Colonic mucosa (tissue), 4 donors: ENCODE data around the gene SNX5. TPM values are rescaled to one million over a fixed set of nuclear protein-coding genes. Genes with fewer than 3 reads are reported as not detected.

Experiments used
- DNase-seq: peaks from one replicate; pipeline ENCODE4 v3.0.0-alpha.2; 2020
- H3K27ac ChIP-seq: fragments of 200-600 bp; one replicate; pipeline ENCODE4 v1.8.0; 2021
- H3K27me3 ChIP-seq: fragments of 200-600 bp; one replicate; pipeline ENCODE4 v1.8.0; 2021
- H3K36me3 ChIP-seq: fragments of 200-600 bp; one replicate; pipeline ENCODE4 v1.8.0; 2021
- H3K4me1 ChIP-seq: fragments of 200-600 bp; one replicate; pipeline ENCODE4 v1.8.0; 2021; ENCODE audit warnings: mild to moderate bottlenecking
- H3K4me3 ChIP-seq: fragments of 200-600 bp; one replicate; pipeline ENCODE4 v1.8.0; 2021
- H3K9ac ChIP-seq, 2 donors: one replicate each; pipeline ENCODE4 v1.7.0; 2013; ENCODE audit warnings: control low read depth in 2 of 2, low read depth in 2 of 2, low read length in 2 of 2
- H3K9me3 ChIP-seq: fragments of 200-600 bp; one replicate; pipeline ENCODE4 v1.8.0; 2021
- intact Hi-C: fragments of 100-400 bp; cut with DNase I; formaldehyde crosslinking; loops from one replicate; pipeline ENCODE4 v1.14.1; 2022
- total RNA-seq, 2 donors: library from RNA; stranded (reverse); fragmentation: NEBNext Ultra II Directional in 1 of 2; extraction: Animal tissue kit (Norgen Biotek cat#: 25700) in 1 of 2; gene quantifications; one replicate each; pipeline ENCODE4 v1.2.1, GENCODE V29; 2021
- TF ChIP-seq, protein P1 (sequence below): fragments of 200-600 bp; IDR thresholded peaks from one replicate; pipeline ENCODE4 v1.8.0; 2022; ENCODE audit warnings: antibody characterized with exemption, mild to moderate bottlenecking
- donor health status: healthy.
- donor health status: DM: no; HTN: no; CAD: no.
- donor health status: DM: no; HTN: no; CAD: no.

The SNX5 gene
- total RNA-seq, 2 donors from 2014 or later: 116 to 119 TPM

DNA sequence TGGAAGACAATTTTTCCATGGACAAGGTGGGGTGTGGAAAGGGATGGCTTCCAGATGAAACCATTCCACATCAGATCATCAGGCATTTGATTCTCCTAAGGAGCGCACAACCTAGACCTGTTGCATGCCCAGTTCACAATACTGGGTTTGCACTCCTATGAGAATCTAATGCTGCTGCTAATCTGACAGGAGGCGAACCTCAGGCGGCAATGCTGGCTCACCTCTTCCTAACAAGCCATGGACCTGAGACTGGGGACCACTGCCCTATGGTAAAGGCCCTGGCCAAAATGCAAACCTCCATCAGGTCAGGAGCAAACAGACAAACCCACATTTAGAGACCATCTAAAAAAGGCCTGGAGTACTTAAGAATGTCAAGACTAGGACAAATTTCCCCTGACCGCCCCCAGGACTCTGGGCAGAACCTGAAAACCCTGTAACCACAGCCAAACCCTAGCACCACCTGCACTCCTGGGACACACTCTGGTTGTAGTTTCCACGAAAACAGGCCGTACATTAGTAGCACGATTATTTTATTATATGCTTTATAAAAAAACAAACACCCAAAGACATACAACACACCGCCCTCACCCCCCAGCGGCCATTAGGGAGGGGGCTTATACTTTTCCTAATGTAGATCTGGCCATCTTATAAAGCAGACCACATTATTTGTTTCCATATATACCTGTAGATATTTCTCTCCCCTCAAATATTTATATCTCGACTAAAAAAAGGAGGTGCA lies 27.3 kb downstream of the SNX5 start:
- TF ChIP-seq, protein P1, sequence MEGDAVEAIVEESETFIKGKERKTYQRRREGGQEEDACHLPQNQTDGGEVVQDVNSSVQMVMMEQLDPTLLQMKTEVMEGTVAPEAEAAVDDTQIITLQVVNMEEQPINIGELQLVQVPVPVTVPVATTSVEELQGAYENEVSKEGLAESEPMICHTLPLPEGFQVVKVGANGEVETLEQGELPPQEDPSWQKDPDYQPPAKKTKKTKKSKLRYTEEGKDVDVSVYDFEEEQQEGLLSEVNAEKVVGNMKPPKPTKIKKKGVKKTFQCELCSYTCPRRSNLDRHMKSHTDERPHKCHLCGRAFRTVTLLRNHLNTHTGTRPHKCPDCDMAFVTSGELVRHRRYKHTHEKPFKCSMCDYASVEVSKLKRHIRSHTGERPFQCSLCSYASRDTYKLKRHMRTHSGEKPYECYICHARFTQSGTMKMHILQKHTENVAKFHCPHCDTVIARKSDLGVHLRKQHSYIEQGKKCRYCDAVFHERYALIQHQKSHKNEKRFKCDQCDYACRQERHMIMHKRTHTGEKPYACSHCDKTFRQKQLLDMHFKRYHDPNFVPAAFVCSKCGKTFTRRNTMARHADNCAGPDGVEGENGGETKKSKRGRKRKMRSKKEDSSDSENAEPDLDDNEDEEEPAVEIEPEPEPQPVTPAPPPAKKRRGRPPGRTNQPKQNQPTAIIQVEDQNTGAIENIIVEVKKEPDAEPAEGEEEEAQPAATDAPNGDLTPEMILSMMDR: no peak
- DNase-seq: peak; percentile 19
- Histone ChIP-seq H3K9me3 (no peaks in the 10 kb centered on the region), H3K36me3 (peaks cover 15% of the 10 kb centered on the region), H3K27ac (no peak overlapping the region), H3K4me3 (no peak overlapping the region), H3K4me1 (no peaks in the 10 kb centered on the region), H3K27me3 (no peaks in the 10 kb centered on the region), H3K9ac (no peak overlapping the region)
- intact Hi-C loops: no loop called here

DNA sequence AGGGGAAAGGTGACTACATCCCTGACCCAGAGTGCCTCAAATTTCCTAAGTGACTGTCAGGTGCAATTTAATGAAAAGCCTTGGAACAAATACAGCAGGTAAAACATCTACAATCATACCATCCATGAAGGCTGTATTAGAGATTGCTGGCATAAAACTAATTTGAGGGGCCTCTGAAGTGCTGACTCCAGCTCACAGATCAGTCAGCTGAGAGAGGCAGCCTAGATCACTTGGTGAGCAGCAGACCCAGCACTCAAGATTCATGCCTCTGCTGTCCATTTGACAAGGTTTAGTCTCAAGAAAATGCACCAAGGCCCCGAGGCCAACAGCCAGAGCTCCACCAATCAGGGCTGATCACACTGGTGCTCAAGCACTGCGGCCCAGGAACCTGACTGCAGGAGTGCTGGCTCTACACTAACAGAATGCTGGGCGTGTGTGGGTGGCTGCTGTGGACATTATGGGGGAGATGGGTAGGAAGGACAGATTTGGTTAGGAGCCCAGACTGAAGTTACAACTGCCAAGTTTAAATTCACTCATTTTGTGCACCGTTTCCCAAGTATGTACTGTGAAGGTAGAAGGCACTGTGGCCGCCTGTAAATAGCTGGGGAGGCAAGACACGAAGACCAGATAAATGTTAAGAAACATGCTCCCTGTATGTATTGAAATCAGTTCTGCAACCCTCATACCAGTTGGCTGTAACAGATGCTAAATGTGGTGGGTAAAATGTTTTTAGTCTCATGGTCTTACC lies 28.2 kb downstream of the SNX5 start:
- Histone ChIP-seq H3K27ac (no peak overlapping the region), H3K4me1 (no peaks in the 10 kb centered on the region), H3K27me3 (no peaks in the 10 kb centered on the region), H3K36me3 (peaks cover 10% of the 10 kb centered on the region), H3K9ac (no peak overlapping the region), H3K4me3 (no peak overlapping the region), H3K9me3 (no peaks in the 10 kb centered on the region)
- intact Hi-C loops: no loop called here
- no peak for DNase-seq
- TF ChIP-seq, protein P1: no peak

DNA sequence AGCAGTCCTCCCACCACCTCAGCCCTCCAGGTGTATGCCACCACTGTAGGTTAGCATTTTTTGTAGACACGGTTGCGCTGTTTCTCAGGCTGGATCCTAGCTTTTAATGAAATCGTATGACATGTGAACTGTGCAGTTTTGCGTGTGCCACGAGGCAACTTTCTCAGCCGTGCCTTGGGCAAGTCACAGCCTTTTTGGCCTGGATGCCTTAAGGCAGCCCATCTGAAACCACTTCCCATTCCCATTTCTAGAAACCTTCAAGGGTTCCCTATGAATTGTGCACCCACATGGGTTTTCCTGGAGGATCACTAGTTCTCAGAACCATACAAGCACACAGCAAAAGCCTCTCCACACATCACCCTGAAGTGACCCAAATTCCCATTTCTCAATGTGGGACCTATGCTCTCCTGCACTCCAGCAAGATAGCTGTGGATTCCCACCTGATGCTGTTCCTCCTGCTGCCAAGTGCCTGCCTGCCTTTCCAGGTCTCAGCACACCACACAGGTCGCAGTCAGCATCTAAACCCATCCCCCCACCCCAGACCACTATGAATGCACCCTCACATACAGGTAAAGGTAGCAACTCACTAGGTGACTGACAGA lies 28.9 kb downstream of the SNX5 start:
- Histone ChIP-seq H3K4me3 (no peak overlapping the region), H3K27ac (no peak overlapping the region), H3K9me3 (no peaks in the 10 kb centered on the region), H3K27me3 (no peaks in the 10 kb centered on the region), H3K4me1 (no peaks in the 10 kb centered on the region), H3K9ac (peak overlapping the region in 1 of 2 donors; percentile 62), H3K36me3 (peaks cover 10% of the 10 kb centered on the region)
- TF ChIP-seq, protein P1: no peak
- intact Hi-C loops: no loop called here
- DNase-seq: no peak

DNA sequence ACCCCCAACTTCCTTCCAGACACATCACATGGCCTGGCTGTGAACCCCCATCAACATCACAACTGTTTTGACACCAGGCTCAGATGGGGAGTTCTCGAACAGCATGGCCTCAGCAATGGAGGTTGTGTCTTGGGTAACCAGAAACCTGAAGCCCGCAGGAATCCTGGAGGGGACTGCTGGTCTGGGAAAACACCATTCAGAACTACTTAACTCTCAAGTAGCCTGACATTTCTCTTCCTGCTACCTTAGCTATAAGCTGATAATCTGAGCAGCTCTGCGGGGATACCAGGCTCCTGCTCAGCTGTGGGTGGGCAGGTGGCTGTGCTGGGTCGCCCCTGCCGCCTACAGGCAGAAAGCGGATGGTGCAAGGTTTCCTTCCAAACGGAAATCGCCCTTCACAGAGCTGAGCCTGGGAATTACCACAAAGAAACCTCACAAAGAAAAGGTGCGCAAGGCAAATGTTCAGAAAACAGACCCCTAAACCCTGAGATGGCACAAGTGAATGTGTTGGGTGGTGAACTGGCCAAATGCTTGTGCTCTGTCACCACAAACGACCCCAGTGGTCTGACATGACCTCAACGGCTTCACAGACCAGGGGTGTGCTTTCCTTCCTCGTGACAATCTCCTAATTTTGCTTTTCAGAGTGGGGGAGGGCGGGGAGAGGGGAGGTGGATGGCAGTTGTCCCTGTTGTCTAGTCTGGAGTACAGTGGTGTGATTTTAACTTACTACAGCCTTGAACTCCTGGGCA lies 29.5 kb downstream of the SNX5 start:
- peak; percentile 77 for DNase-seq
- H3K4me3 ChIP-seq: no peak overlapping the region
- H3K27ac ChIP-seq: no peak overlapping the region
- H3K36me3 ChIP-seq: peaks cover 7% of the 10 kb centered on the region
- H3K4me1 ChIP-seq: no peaks in the 10 kb centered on the region
- H3K9ac ChIP-seq: peak overlapping the region; percentile 27 to 62
- H3K27me3 ChIP-seq: no peaks in the 10 kb centered on the region
- TF ChIP-seq, protein P1: peak; percentile 92
- no peaks in the 10 kb centered on the region for H3K9me3 ChIP-seq
- intact Hi-C loops: no loop called here
